Neural progenitor cell (in vitro differentiated cells): ENCODE measurements around the gene MYL12A.

Experiments used
- CTCF ChIP-seq: fragments of 200-600 bp; sonication (generic); IDR thresholded peaks from 2 replicates; pipeline ENCODE4 v1.5.1; 2017; ENCODE audit warnings: antibody characterized with exemption, mild to moderate bottlenecking
- EZH2 ChIP-seq: fragments of 200-600 bp; sonication (generic); IDR thresholded peaks from 2 replicates; pipeline ENCODE4 v1.6.1; 2017; ENCODE audit warnings: antibody characterized with exemption, mild to moderate bottlenecking, moderate library complexity
- EZH2phosphoT487 ChIP-seq: fragments of 200-600 bp; sonication (generic); IDR thresholded peaks from 2 replicates; pipeline ENCODE4 v1.6.1; 2017; ENCODE audit warnings: antibody characterized with exemption

GRCh38 chr18:3245185-3245564, 2.4 kb upstream of the MYL12A start:
- TF ChIP-seq CTCF: no peak
- TF ChIP-seq EZH2: no peak
- TF ChIP-seq EZH2phosphoT487: no peak
